Measurements from ENCODE around the gene CD300LG.
A peak's percentile ranks its signal among the peaks of the same experiment; 100 is the strongest.
"Not testable (repeated sequence)": the region's sequence is repeated elsewhere in the genome, so short reads cannot be mapped to it uniquely, and the experiment has no call there.

The CD300LG gene

GRCh38 chr17:43881181-43881580 lies 34.2 kb downstream of the CD300LG start:
- no peak for DNase-seq

- no peak for DNase-seq
Observed at GRCh38 chr17:43881758-43882505, 35.0 kb downstream of the CD300LG start.

GRCh38 chr17:43882761-43883415 lies 35.9 kb downstream of the CD300LG start:
- no peak for DNase-seq

- no peak for DNase-seq
Observed at GRCh38 chr17:43888548-43888947, 41.6 kb downstream of the CD300LG start.

GRCh38 chr17:43890240-43890639 lies 43.3 kb downstream of the CD300LG start:
- DNase-seq, result no peak

- no peak for DNase-seq
Observed at GRCh38 chr17:43891851-43892646, 45.1 kb downstream of the CD300LG start.

- no peak for DNase-seq
Observed at GRCh38 chr17:43892647-43892952, 45.6 kb downstream of the CD300LG start.

- not testable (repeated sequence) for DNase-seq
Observed at GRCh38 chr17:43894494-43894893, 47.5 kb downstream of the CD300LG start.

- DNase-seq, result no peak
Observed at GRCh38 chr17:43897831-43898230, 50.9 kb downstream of the CD300LG start.

GRCh38 chr17:43898446-43898845 lies 51.5 kb downstream of the CD300LG start:
- no peak for DNase-seq

GRCh38 chr17:43900183-43900857 lies 53.3 kb downstream of the CD300LG start:
- DNase-seq, result peak; percentile 61

GRCh38 chr17:43900858-43901754 lies 54.1 kb downstream of the CD300LG start:
- DNase-seq, result no peak

GRCh38 chr17:43901861-43902589 lies 55.0 kb downstream of the CD300LG start:
- DNase-seq, result no peak

GRCh38 chr17:43905400-43905984 lies 58.5 kb downstream of the CD300LG start:
- DNase-seq, result no peak

- DNase-seq, result peak; percentile 48
Observed at GRCh38 chr17:43905985-43906852, 59.2 kb downstream of the CD300LG start.

- DNase-seq, result no peak
Observed at GRCh38 chr17:43906951-43907424, 60.0 kb downstream of the CD300LG start.

GRCh38 chr17:43907425-43907981 lies 60.5 kb downstream of the CD300LG start, which contains the start of gene MPP2:
Gene MPP2, minus strand, starts transcription at chr17:43907536. Its CDS starts 3,076 bp downstream, at chr17:43904460.
- peak; percentile 74 for DNase-seq

- peak; percentile 76 for DNase-seq
Observed at GRCh38 chr17:43907998-43908721, 61.2 kb downstream of the CD300LG start.

All from SHP77 treated with DMSO at 0.1 percent for 48 hours (cell line).